Measurements from ENCODE around the gene CACNA1B.

DNA sequence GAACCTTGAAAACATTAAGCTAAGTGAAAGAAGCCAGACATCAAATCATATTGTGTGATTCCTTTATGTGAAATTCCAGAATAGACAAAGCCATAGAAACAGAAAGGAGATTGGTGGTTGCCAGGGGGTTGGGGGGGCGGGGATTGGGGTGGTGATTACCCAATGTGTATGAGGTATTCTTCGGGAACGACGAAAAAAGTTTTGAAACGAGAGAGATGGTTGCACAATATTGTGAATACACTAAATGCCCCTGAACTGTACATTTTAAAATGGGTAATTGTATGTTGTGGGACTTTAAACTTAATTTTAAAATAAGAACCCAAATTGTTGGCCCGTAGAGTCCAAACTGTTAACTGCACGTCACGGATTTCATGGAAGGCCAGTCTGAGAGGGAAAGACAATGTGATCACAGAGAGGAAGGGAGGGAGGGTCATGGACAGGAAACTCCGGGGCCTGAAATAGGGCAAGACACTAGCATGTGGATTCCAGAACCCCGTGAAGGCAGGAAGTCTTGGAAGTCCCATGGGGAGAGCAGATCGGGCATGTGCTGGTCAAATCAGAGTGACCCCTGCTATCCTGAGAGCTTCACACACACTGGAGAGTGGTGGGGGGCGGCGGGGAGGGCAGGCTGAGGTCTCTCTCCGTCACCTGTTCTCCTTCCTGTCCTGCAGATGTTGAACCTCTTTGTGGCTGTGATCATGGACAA, 218.4 kb downstream of the CACNA1B start:
- TF ChIP-seq, protein P1, sequence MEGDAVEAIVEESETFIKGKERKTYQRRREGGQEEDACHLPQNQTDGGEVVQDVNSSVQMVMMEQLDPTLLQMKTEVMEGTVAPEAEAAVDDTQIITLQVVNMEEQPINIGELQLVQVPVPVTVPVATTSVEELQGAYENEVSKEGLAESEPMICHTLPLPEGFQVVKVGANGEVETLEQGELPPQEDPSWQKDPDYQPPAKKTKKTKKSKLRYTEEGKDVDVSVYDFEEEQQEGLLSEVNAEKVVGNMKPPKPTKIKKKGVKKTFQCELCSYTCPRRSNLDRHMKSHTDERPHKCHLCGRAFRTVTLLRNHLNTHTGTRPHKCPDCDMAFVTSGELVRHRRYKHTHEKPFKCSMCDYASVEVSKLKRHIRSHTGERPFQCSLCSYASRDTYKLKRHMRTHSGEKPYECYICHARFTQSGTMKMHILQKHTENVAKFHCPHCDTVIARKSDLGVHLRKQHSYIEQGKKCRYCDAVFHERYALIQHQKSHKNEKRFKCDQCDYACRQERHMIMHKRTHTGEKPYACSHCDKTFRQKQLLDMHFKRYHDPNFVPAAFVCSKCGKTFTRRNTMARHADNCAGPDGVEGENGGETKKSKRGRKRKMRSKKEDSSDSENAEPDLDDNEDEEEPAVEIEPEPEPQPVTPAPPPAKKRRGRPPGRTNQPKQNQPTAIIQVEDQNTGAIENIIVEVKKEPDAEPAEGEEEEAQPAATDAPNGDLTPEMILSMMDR (IDR thresholded peaks at IDR 0.05) = no peak
- TF ChIP-seq POLR2A (IDR thresholded peaks at IDR 0.05) (no peak), POLR2AphosphoS5 (IDR thresholded peaks at IDR 0.05) (no peak), EP300 (IDR thresholded peaks at IDR 0.05) (no peak)
